GM18520 (cell line): ENCODE data around the gene TUNAR.

Experiments used
- ATAC-seq: cut with Tn5 transposase; IDR thresholded peaks from one replicate; pipeline ENCODE4 v1.9.1; 2021; ENCODE audit not compliant: unreplicated experiment

Gene TUNAR

DNA sequence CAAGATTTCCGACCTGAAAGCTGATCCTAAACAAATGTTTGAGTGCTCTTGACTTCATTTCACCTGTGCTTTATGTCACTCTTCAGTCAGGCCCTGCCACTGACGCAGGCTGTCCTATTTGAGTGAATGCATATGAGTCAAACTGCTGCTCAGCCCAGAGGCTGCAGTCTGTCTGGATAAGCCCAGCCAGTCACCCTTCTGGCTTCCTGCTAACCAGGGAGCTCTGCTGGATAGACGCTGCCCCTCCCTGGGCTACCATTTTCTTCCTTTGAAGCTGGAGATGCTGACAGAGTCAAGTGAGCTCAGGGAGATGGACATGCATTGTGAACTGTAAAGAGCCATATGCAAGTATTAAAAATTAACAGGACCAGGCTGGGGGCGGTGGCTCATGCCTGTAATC, 5.1 kb upstream of the TUNAR start:
- ATAC-seq: no peak

DNA sequence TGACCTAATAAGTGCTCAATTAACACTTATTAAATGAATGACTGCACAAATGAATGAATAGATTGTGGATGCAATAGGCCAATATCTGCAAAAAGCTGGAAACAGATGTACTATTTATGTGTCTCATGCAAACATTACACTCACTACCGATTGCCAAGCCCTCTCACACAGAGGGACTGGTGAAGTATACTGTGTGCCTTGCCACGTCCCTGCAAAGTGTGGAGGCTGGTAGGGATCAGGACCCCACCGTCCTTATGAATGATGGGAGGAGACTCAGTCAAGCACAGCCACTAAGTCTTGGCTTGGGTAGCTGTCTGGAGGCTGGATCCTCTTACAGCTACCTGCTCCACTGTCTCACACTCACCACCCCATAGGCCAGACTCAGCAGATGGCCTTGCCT, 3.9 kb upstream of the TUNAR start:
- ATAC-seq: no peak

DNA sequence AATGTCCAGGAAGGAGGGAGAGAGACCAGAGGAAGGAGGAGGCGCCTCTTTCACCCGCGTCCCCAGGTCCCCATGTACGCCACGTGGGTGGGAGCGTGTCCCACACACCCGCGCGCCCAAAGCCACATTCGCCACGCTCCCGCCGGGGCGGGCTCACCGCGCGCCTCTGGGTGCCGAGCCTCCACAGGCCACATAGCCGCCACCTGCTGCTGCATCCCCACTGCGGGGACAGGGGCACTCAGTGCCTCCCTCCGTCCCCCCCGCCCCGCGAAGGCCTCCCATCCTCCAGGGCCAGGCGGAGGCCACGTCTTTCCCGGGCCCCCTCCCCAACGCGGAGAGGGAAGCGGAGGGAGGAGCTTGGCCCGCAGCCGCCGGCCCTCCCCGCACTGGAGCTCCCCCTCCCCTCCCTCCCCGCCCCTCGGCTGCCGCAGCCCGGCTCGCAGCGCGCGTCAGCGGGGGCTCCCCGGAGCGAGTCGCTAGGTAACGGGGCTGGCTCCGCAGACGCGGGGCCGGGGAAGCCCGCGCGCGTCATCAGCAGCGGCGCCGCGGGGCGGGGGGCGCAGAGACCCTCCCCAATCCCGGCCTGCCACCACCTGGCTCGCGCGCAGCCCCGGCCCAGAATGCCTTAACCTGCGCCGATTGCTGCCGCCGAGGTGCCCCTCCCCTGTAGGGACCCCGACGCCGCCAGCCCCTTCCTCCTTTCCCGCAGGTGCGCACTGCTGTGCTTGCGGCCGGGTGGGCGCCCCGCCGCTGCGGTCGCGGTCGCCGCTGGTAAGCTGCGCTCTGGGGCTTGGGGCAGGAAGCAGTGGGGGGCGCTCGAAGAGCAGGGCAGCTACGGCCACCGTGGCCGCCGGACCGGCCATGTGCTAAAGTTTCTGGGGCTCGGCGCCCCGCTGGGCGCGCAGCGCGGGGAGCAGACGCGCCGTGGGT, 536 bp upstream of the TUNAR start:
- no peak for ATAC-seq

DNA sequence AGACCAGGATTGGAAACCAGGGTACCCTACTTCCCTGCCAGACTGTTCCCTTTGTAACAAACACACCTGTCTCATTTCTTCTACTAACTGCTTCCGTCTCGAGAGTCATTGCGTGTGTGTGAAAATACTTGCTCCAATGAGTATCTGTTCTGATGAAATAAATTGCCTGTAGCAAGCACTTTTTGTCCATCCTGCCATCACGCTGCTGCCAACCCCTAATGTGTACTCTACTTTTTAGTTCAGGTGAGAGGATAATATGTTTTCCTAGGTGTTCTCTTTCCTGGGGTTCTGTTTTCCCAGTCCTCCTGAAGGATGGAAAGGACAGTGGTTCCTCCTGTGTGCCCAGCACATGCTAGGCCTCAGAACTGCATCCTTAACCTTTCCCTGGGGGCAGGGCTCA, 1.0 kb downstream of the TUNAR start:
- no peak for ATAC-seq

DNA sequence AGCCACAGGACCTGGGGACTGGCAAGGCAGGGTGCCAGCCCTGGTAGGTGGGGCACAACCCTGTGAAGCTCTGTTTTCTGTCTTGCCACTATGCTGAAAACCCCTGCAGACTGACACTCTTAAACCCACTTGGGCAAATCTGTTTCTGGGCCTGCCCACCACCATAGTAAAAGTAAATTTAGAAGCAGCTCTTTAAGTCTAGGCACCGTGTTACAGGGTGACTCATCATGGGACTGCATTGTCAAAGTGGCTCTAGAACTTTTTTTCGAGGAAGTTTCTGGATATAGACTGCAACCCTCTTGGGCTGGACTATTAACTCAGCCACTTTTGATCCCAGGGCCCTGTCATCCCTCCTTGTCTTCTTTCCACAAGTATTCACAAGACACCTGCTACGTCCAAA, 7.7 kb downstream of the TUNAR start:
- no peak for ATAC-seq

DNA sequence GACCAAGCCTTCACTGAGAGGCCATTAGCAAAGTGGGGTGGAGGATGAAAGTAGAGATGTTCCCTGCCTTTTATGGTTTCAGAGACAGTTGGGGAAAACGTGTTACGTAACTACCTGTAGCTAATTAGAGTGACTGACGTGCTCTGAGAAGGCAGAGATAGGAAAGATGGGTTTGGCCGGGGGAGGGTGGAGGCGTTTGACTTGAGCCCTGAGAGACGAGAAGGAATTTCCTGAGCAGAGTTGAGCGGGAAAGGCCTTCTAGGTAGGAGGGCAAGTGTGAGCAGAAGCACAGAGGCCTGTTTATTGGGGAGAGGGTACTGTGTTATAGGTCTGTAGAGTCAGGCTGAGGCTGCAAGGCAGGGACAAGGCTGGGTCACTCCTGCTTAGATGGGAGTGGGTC, 8.6 kb downstream of the TUNAR start:
- no peak for ATAC-seq

DNA sequence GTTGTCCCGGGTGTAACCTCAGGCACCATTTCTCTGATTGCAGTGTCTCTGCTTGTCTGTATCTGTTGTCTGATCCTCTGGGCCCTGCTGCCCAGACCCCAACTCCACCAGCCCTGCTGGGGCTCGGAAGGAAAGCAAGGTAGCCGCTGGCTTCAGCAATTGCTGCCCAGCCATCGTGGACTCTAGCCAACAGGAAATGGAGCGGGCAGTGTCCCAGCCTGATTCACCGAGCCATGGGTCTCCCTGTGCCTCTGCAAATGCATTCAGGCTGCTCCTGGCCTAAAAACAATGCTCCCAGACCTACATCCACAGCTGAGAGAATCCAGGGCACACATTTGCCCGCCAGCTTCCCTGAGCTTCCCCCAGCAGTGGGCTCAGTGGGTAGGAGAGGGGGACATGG, 9.2 kb downstream of the TUNAR start:
- no peak for ATAC-seq

DNA sequence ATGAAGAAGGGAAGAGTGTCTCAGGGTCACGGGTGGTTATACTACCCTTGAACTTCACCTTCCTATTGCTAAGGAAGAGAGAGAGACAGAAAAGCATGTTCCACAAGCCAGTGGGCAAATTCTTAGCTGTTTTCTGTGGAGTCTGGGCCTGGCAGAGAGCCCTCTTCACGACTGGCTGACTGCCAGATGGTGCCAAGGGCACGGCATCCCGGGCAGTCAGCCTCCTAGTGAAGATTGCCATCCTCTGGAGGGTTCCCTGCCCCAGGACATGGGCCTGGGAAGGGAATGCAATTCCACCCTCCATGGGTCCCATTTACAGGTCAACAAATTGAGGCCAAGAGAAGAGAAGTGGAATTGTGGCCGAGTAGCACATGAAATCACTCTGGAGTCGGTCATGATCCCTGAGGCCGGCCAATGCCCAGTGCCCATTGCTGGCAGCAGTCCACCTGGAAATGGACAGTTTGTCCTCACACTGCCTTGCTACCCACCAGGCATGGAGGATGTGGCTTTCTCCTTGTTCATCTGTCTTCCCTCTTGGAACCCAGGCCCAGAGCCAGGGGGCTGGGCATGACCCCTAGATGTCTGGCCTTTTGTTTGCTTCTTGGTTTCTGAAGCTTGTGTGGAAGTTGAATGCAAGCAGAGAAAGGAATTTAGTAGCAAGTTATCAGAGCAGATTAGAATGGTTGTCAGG, 9.9 kb downstream of the TUNAR start:
- no peak for ATAC-seq

DNA sequence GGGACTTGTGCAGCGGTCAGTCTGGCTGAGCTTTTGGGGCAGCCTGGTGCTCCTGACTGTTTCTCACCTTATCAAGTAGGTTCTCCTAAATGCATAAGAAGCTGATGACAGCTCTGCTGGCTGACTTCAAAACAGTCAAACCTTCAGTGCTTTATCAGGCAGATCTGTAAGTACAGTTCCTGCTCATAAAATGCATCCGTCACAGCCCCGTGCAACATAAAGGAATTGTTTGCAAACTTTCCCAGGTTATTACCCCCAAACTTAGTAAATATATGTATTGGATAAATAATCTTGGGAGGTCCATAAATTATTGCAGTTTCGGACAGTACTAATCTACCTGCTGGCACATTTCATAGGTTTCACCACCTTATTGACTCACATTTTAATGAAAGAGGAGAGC, 10.7 kb downstream of the TUNAR start:
- ATAC-seq: no peak

DNA sequence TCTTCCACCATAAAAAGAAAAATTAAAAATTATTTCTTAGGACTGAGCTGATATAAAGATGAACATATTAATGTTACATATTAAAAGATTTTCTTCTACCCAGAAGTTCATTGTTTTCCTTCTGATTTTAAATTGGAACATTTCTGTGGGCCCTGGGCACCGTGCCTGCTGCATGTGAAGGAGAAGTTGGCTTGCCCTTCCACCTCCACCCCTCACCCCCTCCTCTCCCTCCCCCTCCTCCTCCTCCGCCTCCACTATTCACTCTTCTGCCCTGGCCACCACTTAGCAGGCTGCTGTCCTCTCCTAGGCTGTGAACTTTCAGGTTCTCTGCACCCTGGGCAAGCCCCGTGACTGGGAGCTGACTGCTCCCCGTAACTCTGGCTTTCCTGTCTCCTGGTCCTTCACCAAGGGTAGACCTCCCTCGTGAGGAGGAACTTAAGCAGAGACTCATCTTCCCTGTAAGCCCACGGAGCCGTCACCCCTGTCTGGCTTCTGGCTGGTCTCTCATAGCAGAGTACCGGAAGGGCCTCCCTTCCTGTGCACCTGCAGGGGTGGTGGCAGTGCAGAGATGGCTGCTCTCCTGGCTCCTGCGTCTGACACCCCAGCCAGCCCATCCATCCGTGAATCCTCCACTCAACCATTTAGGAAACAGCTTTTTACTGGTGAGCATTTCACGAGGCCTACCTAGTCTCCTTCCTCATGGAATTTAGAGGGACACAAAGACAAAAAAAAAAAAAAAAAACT, 12.8 kb downstream of the TUNAR start:
- ATAC-seq: no peak

DNA sequence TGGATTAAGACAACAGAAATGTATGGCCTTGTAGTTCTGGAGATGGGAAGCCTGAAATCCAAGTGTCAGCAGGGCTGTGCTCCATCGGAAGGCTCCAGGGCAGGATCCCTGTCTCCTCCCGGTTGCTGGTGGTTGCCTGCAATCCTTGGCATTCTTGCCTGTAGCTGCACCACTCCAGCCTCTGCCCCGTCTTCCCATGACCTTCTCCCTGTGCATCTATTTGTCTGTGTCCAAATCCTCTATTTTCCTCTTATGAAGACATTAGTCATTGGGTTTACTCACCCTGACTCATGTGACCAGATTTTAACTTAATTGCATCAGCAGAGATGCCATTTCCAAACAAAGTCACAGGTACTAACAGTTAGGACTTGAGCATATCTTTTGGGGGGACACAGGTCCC, 15.1 kb downstream of the TUNAR start:
- ATAC-seq: no peak

DNA sequence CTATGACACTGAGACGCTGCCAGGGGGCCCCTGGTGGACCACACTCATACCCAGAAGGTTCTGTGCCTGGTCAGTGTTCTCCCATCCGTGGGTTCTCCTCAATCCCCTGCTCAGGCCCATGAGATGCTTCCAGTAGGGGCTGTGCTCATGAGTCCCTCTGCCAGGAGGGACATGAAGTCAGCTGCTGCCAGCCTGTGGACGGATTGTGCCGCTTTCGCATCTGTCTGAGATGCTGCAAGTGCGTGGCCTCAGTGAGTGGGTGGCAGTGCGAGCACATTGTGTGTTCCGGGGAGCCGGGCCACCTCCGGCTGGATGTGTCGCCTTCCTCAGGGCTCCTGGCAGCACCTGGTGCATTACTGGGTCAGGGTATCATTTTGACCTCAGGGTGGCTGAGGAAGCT, 15.5 kb downstream of the TUNAR start:
- ATAC-seq: no peak

DNA sequence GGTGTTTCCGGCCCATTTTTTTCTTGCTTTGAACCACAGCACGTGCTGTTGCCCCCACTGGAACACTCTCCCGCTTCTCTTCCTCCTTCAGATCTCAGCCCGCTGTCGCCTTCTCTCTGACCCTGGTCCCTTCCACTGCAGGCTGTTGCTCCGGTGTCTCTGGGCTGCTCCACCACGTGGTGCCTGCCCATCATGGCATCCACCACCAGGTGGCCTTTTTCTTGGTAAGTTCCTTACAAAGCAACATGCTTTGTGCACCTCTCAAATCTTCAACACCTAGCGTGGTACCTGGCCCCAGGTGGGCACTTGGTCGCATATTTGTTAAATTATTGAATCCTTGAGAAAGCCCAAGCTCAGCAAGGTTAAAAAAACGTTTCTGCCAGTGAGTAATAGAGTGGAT, 19.1 kb downstream of the TUNAR start:
- no peak for ATAC-seq

DNA sequence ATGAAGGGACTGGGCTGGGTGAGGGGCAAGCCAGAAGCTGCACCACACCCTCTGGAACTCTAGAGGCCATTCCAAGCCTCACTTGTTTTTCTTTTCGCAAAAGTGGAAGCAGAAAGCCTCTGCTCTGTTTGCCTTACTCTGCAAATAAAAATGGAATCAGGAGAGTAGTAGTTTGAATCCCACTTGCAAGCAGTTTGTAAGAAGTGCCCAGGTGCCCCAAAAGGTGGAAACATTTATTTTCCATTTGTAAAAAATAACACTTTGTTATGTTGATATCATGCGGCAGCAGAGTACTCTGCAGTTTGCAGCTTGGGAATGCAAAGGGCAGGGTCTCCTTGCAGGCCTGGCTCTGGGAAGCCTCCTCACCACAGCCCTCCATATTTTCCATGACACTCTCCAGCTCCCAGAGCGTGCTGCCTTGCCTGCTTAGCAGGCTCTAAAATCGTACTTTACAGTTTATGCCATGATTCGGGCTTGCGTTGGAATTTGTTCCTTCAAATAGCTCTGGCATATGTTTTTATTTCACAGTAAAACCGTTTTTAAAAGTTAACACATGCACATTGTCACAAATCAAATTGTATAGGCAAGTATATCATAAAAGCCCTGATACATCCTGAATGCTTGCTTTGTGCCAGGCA, 20.0 kb downstream of the TUNAR start:
- ATAC-seq: no peak

DNA sequence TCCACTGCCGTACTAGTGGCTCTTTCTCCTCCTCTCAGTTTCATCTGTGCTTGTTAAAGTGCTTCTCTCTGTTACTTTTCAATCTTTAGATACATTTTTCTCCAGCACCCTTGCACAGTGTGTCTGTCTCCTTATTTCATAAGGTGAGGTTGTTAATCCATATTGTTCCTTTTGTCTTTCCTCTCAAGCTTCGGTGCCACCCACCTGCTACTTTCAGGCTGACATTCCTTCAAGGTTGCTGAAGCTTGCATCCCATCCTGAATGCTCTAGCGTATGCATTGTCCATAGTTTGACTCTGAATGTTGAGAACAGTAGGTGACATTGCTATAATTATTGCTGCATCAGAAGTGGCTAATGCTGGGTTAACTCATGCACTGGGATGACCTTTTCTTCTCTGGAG, 20.6 kb downstream of the TUNAR start:
- ATAC-seq: no peak

DNA sequence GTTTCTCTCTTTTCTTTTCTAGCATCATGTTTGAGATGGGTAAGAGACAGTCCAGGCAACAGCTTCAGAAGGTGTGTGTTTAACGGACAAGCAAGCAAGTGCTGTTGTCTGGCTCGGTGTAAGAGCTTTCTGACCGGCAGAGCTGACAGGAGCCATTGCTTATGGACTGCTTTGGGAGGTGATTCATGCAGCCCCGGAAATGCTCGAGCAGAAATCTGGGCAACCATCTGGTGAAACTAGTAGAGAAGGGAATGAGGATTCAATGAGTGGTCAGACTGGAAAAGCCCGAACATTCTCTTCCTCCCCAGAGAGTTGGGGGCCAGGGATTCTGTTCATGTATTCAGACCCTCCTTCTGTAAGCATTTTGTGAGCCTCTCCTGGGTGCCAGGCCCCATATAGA, 24.4 kb downstream of the TUNAR start:
- ATAC-seq: no peak

DNA sequence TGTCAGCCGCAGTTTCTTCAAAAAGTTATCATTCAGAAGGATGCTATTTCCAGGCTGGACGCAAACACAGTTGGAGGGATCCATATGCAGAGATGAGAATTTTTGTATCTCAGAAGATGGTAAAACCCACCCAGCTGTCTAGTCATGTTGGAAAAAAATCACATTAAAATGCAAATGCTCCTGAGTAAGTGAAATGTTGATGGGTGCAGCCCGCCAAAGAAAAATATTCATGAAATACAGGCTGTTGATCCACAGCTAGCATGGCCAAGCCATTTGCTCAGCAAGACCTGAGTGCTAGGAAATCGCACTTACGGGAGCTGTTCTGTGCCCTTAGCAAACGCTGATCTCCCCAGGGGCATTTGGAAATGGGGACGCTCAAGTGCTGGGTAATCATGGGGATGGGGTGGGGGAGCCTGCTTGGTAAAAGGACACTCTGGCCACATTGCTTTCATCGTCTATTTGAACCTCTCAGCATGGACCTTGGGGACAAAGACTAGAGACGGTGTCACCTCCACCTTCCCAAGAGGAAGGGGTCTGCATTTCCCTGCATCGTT, 25.7 kb downstream of the TUNAR start:
- ATAC-seq: no peak

DNA sequence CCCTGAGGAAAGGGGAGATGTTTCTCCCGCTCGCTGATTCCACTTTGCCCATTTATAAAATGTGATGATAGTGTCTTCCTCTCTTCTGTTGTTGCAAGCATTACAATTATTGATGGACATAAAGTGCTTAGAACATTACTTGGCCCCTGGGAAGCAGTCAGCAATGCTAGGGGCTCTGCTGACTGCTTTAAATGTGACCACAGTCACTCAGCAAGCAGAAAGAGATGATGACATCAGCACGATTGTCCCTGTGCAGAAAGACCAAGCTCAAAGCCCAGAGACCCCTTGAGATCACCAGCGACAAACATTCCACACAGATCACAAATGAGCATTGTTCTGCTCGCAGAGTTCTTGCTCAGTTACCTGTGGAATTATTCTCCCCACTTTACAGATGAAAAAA, 26.5 kb downstream of the TUNAR start:
- no peak for ATAC-seq

DNA sequence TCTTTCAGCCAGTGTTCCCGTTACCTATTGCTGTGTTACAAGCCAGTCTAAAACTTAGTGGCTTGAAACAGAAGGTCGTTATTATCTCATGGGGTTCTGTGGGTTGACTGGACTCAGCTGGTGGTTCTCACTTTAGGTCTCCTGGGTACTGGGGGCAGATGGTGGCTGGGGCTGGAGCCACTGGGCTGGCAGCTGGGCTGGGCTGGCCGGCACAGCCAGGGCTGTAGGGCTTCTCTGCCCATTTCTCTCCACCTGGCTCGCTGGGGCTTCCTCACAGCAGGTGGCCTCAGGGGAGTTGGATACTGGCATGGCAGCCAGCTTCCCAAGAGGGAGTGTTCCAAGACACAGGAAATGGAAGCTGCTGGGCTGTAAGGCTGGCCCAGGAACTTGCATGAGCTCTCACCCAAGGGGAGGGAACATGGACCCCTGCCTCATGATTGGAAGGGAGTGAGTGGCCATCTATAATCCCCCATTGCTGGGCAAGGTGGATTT, 27.0 kb downstream of the TUNAR start:
- no peak for ATAC-seq

DNA sequence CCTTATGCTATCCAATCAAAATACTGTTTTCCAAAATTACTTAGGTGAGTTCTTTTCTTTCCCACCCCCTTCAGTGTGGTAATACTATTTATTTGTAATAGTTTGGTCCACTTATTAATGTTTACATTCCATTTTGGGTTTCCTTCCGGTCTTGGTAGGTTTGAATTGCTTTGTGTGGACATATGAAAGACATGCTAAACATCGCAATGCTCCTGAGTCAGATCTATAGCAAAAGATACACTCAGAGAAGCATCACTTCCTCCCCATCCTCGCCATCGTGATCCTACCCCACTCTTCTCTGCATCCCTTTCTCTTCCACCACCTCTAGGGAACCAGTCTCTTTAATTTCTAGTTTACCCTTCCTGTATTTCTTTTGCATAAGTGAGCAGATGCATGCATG, 30.0 kb downstream of the TUNAR start:
- no peak for ATAC-seq

DNA sequence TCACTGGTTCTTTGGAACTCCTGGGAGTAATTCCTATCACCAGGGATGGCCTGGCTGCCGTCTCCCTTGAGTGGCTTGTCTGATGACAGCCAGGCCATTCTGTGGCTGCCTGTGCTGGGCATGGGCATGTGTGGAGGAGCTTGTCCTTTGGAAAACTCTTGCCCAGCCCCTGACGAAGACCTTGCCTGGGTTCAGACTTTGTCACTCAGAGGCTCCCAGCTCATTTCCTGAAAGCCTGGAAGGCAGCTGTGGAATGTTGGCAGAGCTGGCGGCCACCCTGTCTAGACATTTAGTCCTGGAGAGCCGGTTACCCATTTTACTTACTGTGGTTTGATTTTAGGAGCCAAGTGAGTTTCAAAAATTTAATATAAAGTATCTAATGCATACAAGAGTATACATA, 34.0 kb downstream of the TUNAR start:
- ATAC-seq: no peak
